SK-N-MC (cell line): ENCODE results near the gene CELSR3.

Experiments
- EZH2 ChIP-seq: fragments of 200-600 bp; sonication (generic); IDR thresholded peaks from one replicate; pipeline ENCODE4 v1.6.1; 2017; ENCODE audit warnings: antibody characterized with exemption
- FOXP2 ChIP-seq: optimal IDR thresholded peaks from 2 replicates; pipeline ENCODE3; 2011; ENCODE audit warnings: mild to moderate bottlenecking, moderate library complexity; ENCODE audit not compliant: insufficient read depth; ENCODE audit errors: extremely low read length, control extremely low read depth
- POLR2AphosphoS5 ChIP-seq: IDR thresholded peaks from 2 replicates; pipeline ENCODE4 v1.6.1; 2012; ENCODE audit warnings: mild to moderate bottlenecking, low read depth, low read length, borderline replicate concordance

DNA sequence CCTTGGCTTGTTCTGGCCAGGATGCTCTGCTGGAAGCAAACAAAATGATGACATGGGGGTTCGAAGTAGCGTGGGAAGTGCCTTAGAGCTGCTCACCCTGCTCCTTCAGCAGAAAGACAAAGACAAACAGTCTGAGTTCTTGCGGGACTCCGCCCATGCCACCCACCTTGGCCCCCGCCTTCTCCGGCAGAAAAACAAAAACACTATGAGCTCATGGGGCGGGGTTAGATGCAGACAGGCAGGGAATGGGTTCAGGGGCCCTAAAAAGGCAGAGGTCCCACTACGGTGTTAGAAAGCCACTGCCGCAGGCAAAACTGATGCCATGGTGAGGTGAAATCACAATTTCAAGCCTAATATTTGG is 32.7 kb upstream of the CELSR3 start:
- TF ChIP-seq POLR2AphosphoS5 (no peak), EZH2 (no peak), FOXP2 (no peak)
